DMS79 (cell line): ENCODE data around the gene OR52I2.

Experiments
- DNase-seq: peaks from one replicate; lab custom pipeline; 2025; lab: John Stamatoyannopoulos, UW

Gene OR52I2

DNA sequence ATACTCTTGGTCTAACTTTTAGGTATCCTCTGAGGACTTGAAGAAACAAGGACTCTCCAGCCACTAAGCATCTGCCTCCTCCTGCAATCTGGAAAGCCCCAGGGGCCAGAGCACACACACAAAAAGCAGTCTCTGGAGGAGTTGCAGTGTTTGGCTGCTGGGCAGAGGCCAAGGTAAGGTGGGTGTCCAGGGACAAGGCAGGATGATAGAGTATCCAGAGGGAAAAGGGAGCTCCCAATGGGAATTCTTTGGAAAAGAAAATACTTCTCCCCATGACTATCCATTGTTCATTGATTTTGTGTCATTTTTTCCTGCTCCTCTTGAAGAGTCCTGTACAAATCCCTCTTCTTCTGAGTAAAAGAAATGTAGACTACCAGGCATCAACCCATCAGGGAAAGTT is at the start of gene OR52I2:
OR52I2 (plus strand) TSS at position 301 of the 400 bp plus-strand sequence.
- no peak for DNase-seq

DNA sequence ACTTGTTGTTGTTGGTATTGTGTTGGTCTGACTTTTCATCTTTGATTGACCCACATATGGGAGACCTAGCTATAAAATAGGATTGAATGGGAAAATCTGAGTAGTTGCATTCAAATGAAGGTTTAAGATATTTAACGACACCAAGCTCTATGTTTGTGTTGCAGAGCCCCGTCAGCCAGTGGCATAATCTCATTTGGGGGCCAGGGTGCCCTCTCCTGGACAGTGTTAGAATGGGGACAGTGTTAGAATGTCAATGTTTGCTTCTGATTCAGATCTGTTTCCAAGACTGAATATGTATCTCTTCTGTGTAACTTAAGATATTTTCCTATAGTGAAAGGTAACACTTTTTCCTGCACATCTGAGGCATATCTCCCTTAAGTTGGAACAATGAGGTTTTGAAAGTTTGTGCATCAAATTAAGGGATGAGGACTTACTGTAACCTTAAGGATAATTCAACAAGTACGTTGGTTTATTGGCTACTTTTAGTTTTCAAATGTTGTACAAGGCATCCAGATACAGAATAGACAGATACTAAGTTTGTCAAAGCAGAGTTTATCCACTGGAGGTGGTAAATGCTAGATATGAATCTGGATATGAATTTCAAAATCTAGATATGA is 41.8 kb upstream of the OR52I2 start:
- no peak for DNase-seq

DNA sequence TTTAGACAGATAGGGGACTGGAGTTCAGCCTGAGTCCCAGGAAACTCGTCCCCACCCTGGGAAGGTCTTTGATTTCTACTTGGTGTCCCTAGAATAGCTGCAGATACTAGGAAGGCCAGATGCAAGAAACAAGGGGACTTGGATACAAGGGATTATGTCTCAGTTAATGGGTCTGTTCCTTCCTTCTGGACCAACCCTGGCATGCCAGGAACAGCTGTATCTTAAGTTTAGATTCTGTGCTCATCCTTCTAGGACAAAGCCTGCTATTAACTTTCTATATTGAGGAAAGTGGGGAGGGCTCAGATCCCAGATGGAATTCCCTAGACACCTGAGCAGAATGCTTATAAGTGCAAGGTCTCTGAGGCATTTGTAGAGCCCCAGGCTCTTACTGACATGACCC is 40.5 kb upstream of the OR52I2 start:
- DNase-seq: no peak

DNA sequence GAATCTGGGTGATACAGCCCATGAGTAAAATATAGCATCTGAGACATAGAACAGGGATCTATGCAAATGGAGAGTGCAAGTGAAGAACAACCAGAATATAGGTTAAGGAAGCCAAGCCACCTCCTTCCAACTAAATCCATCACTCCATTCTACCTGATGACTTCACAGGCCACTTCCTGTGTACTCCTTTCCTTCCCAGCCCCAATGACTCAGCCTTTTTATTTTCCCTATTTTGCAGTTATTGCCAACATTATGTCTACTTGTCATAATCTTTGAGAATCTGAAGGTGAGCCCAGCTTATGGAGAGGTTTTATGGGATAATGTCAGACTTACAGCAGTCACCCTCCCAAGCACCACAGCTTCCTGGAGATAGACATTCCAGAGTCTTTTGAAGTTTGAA is 38.0 kb upstream of the OR52I2 start:
- no peak for DNase-seq

DNA sequence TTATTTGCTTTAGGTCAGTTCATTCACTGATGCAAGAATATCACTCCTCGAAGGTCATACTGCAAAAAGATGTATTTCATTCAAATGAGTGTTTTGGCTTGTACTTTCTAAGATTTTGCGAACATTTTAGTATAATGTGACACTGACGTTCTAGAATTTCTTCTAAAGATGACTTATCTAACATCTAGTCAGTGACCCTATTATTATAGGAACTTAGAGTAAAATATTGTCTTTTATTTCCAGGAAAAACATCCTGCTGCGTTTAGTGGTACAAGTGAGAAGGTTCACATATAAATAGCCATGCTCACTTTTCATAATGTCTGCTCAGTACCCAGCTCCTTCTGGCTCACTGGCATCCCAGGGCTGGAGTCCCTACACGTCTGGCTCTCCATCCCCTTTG is 36.7 kb upstream of the OR52I2 start, which contains the start of gene OR52M1:
OR52M1 (plus strand) TSS at position 301 of the 400 bp plus-strand sequence; CDS start at position 301, 0 bp downstream.
- DNase-seq: no peak

DNA sequence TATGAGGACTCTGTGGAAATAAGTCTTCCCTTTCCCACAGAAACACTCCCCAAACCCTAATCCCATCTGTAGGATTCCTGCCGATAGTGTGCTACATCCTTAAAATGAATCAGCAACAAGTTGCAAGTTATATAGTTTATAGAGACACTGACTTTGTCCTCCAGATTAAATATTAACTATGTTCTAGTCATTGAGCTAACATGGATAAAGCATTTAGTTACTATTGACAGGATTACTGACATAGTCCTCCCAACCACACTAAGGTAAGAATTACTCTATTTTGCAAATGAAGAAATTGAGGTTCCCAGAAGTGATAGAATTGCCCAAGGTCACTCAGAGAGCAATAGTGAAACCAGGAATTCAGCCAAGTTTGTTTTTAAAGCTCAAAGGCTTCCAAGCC is 34.7 kb upstream of the OR52I2 start:
- no peak for DNase-seq

DNA sequence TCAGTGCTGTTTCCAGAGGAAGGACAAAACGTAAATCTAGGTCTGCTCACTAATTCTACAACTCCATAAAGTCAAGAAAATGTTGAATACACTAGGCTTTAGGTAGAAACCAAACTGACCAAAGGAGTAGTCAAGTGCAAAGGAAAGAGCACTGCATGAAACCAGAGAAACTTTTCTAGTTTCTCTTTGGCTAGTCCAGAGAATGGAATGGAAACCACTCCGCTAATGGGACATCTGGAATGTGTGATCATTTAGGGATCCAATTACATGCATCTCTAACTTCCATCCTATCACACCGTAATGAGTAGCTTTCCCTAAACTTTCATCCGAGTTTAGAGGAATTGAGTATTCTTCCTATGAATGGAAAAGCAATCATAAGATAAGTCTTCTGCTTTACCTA is 34.1 kb upstream of the OR52I2 start:
- no peak for DNase-seq

DNA sequence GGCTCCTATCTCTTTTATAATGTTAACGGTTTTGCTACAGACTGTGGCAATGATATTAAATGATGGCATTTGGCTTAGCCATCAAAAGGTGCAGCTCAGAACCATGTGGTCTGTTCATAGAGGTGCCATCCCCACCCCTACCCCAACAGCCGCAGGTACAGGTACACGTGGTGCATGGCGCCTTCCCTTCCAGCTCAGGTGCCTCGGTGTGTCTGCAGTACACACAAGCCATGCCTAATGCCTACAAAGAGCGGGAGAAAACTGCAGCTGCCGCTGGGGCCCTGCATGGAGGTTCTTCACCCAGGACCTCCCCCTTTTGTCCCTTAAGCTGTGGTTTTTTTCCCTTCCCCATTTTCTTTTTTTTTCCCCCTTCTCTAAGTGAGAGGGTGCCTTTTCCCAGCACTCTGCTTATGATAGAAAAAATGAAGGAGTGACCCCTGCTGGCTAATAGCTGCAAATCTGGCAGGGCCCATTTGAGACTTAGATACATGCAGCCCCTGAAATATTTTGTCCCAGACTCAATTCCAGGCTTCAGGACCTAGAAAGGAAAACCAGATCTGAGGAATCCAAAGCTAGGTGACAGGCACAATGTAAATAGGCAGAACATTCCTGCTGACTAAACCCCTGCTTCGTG is 30.1 kb upstream of the OR52I2 start:
- DNase-seq: no peak

DNA sequence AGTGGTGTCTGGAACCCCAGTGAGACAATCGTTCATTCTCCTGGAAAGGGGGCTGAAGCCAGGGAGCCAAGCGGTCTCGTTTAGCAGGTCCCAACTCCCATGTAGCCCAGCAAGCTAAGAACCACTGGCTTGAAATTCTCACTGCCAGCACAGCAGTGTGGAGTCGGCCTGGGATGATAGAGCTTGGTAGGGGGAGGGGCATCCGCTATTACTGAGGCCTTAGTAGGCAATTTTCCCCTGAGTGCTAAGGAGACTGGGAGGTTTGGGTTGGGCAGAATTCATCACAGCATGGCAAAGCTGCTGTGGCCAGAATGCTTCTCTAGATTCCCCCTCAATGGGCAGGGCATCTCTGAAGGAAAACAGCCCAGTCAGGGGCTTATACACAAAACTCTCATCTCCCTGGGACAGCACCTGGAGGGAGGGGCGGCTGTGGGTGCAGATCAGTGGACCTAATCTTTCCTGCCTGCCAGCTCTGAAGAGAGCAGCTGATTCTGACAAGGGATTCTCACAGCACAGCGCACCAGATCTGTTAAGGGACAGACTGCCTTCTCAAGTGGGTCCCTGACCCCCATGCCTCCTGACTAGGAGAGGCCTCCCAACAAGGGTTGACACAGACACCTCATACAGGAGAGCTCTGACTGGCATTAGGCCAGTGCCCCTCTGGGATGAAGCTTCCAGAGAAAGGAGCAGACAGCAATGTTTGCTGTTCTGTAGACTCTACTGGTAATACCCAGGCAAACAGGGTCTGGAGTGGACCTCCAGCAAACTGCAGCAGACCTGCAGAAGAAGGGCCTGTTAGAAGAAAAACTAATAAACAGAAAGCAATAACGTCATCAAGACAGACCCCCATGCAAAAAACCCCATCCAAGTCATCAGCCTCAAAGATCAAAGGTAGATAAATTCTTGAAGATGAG is 21.8 kb upstream of the OR52I2 start:
- no peak for DNase-seq

DNA sequence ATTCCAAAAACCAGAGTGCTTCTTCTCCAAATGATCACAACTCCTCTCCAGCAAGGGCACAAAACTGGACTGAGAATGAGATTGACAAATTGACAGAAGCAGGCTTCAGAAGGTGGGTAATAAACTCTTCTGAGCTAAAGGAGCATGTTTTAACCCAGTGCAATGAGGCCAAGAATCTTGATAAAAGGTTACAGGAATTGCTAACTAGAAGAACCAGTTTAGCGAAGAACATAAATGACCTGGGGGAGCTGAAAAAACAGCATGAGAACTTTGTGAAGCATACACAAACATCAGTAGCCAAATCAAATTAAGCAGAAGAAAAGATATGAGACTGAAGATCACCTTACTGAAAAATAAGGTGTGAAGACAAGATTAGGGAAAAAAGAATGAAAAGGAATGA is 21.1 kb upstream of the OR52I2 start:
- no peak for DNase-seq

DNA sequence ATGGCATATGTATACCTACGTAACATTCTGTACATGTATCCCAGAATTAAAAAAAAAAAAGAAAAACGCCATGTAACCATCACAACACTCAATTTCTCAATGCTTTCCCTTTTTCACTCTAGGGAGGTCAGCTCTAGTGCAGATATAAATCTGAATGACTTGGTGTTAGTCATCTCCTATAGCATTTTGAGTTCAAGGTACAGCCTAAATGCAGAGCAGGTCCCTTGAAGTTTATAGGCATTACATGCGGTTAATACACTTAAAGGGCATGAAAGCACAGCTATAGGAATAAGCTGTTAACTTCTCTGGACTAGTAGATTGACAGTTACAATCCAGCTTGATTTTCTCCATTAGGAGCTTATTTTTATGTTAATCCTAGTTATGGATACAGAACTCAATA is 16.2 kb upstream of the OR52I2 start:
- no peak for DNase-seq

DNA sequence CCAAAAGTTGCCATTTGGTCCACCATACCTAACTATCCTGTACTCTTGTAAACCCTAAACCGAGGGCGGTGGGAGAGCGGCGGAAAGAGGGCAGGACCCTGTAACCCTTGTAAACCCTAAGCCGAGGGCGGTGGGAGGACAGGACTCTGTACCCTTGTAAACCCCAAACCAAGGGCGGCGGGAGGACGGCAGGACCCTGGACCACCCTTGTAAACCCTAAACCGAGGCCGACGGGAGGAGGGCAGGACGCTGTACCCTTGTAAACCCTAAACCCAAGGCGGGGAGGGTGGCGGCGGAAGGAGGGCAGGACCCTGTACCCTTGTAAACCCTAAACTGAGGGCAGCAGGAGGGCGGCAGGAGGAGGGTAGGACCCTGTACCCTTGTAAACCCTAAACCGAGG is 12.5 kb upstream of the OR52I2 start:
- no peak for DNase-seq

DNA sequence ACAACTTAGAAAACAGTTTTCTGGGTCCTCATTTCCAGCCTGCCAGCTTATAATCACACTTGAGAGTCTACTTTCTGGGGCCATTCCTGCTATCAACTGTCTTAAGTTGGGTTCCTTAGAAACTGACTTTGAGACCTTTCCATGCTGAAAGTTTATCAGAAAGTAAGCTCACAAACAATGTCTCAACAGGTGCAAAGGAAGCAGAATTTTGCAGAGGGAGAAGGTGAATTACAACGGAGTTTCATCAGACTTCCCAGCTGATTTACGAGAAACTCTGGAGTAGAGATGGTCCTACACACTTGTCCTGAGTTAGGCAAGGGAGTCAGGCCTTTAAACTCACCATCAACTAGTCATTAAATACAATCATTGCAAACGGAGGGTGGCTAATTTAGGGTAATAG is 4.7 kb upstream of the OR52I2 start:
- DNase-seq: no peak

DNA sequence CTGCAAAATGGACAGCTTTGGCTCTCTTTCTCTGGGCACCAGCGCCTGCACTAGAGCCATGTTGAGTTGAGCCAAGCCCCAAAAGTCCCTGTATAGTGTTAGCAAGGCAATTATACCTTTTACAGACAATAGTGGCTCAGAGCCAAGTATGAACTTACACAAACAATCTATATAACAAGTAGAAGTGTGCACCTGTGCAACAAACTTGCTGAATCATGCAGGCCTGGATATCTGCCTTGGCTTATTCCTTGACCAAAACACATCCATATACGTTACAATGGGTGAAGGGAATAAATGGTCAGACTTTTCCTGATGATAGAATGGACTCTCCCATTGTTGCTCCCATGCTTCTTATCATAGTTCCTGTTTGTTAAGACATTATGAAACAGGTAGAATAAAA is 3.8 kb upstream of the OR52I2 start:
- no peak for DNase-seq

DNA sequence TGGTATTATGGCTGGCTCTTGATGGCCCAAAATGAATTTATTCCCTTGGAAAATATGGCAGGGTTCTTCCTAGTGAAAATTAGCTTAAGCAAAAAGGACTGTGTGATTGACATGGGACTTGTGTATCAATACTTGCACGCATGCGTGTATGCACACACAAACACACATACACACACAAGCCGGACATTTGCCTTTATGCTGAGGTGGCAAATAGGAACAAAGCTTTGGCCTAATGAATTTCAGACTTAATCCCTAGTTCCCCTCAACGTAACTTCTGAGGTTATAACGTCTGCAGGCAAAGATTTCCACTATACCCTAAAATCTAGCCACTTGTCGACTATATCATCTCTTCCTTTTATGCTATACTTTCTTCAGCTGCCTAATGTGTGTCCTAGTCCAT is 2.9 kb upstream of the OR52I2 start:
- no peak for DNase-seq

DNA sequence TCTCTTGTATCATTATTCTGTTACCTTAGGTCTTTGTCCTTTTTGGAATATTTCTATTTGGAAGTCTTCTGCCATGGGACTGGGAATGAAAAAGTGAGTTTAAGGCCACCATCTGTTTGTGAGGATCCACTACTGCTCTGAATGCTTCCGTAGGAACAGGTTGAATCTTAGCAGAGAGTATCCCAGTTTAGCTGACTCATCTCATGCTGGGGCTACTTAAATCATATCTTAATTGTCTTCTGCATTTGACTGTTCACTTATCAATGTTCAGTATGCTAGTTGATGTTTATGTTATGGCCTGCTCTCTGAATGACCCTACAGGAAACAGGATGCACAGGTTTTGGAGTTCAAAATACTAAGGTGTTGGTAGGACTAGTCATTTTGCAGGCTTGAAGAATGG is 1.4 kb upstream of the OR52I2 start:
- no peak for DNase-seq

DNA sequence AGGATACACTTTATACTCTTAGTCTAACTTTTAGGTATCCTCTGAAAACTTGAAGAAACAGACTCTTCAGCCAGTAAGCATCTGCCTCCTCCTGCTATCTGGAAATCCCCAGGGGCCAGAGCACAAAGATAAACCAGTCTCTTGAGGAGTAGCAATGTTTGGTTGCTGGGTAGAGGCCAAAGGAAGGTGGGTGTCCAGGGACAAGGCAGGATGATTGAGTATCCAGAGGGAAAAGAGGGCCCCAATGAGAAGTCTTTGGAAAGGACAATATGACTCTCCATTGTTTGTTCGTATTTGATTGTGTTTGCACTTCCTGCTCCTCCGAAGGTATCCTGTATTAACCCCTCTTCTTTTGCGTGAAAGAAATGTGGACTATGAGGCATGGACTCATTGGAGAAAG is 7.5 kb downstream of the OR52I2 start:
- no peak for DNase-seq

DNA sequence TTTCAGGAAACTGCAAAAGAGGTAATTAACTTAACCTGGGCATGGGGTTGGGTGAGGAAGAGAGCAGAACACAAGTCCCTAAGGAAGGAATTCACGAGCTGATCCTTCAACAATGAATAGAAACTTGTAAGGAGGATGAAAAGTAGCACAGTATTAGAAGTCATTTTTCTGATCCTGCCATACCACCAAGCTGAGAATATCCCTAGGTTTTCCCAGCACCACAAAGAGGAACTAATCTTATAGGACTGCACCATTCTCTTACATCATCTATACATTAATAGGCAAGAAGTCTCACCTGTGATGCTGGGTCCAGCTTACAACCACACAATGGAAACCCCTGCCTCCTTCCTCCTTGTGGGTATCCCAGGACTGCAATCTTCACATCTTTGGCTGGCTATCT is 12.2 kb downstream of the OR52I2 start, which contains the start of gene OR52I1:
OR52I1 (plus strand) TSS at position 301 of the 400 bp plus-strand sequence; CDS start at position 301, 0 bp downstream.
- DNase-seq: no peak

DNA sequence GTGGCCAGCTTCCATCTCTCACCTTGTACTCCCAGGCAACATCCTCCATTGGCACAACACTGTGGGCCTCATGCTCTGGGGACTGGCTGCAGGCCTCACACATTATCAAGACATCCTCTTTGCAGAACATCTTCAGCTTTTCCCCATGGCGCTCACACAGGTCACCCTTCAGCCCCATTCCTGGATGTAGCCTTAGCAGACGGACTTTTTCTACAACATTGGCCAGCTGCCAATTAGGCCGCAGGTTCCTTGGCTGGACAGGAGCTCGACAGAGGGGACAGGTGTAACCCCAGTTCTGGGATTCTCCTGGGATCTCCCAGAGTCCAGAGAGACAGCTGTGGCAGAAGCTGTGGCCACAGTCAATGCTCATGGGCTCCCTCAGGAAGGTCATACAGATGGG is 23.5 kb downstream of the OR52I2 start:
- DNase-seq: no peak

DNA sequence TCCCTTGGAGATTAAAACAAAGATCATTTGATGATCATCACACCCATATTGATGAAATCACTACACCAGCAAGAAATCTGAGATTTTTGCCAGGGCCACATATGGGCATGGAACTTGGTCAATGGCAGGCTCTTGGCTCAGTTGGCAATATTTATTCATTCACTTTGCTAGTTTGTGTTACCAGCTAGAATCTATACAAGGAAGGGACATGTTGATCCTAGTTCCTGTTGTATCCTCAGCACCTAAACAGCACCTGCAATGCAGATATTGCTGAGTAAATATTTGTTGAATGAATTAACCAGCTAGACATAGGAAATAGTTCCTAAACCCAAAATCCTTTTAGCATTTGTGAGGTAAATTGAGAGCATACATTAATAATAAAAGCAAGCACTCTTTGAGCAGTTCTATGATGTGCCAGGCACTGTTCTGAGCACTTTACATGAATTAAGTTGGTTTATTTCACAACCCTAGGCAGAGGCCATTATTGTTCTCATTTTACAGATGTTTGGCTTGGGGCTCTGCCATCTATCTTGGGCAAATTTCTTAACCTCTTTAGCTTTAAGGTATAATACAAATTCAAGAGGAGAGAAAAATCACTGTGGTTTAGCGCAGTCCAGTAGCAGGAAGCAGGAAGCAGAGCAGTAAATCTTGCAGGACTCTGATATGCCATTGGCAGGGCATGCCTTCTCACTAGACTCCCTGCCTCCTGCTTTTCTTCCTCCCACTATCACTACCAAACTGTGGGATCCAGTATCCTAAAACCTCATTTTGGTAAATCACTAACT is 24.9 kb downstream of the OR52I2 start:
- DNase-seq: peak; percentile 19

DNA sequence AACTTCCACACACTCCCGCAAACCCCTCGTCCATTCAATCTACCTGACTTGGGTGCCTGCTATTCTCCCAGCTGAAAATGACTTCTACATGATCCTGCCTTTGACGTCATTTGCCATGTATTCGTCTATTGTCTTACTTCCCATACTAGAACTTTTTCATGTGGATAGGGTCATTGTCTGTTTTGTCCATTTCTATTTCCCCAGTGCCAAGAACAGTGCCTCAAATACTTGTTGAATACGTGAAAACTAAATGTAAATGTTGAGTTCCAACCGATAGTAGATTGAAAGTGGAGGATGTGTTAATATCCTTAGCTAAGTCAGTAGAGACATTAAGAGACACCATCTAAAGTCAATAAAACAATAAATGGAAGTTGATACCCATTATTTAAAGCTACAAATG is 25.6 kb downstream of the OR52I2 start:
- no peak for DNase-seq
